ENCODE measurements around the gene APBB1.

DNA sequence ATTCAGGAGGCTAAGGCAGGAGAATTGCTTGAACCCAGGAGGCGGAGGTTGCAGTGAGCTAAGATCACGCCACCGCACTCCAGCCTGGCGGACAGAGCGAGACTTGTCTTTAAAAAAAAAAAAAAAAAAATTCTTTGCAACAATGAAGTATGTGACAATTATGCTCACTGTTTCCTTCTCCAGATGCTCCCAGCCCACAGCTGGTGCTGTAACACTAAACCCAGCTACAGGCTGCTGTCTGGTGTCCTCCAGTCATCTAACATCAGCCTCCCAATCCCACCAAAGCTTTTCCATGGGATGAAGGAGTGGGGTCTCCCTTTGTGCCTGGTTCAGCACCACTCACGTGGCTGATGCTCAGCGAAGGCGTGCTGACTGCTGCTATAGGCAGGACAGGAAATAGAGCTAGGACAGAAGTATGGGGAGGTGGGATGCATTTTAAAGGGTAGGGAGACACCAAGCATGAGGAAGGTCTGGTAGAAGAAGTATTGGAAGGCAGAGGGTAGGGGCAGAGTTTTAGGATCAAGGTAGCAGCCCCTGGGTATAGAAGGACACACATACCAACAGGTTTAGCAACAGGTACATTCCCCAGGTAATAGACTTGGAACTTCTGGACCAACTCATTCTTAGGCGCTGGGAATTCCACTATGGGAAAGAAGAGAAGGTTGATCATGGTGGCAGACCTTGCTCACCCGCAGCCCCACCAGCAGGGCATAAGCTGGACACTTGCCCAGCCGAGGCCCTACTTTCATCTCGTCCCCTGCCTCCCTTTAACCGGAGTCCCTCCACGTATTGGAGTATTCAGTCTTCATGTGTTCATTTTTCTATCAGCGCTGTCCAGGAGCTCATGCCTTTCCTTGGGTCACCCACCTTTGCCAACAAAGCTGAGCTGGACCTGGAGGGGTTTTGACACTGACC lies 18.2 kb downstream of the APBB1 start:
- TF ChIP-seq, protein P1, sequence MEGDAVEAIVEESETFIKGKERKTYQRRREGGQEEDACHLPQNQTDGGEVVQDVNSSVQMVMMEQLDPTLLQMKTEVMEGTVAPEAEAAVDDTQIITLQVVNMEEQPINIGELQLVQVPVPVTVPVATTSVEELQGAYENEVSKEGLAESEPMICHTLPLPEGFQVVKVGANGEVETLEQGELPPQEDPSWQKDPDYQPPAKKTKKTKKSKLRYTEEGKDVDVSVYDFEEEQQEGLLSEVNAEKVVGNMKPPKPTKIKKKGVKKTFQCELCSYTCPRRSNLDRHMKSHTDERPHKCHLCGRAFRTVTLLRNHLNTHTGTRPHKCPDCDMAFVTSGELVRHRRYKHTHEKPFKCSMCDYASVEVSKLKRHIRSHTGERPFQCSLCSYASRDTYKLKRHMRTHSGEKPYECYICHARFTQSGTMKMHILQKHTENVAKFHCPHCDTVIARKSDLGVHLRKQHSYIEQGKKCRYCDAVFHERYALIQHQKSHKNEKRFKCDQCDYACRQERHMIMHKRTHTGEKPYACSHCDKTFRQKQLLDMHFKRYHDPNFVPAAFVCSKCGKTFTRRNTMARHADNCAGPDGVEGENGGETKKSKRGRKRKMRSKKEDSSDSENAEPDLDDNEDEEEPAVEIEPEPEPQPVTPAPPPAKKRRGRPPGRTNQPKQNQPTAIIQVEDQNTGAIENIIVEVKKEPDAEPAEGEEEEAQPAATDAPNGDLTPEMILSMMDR (IDR thresholded peaks at IDR 0.05): no peak
- TF ChIP-seq POLR2A (IDR thresholded peaks at IDR 0.05): no peak

Data from Peyer's patch (tissue), 4 donors.